Measurements from ENCODE around the gene ARSI. TPM values are rescaled to one million over a fixed set of nuclear protein-coding genes. Genes with fewer than 3 reads are reported as not detected.

ARSI gene
- polyA plus RNA-seq, 4 donors = 2.5 to 5.3 (median 3.6) TPM

DNA sequence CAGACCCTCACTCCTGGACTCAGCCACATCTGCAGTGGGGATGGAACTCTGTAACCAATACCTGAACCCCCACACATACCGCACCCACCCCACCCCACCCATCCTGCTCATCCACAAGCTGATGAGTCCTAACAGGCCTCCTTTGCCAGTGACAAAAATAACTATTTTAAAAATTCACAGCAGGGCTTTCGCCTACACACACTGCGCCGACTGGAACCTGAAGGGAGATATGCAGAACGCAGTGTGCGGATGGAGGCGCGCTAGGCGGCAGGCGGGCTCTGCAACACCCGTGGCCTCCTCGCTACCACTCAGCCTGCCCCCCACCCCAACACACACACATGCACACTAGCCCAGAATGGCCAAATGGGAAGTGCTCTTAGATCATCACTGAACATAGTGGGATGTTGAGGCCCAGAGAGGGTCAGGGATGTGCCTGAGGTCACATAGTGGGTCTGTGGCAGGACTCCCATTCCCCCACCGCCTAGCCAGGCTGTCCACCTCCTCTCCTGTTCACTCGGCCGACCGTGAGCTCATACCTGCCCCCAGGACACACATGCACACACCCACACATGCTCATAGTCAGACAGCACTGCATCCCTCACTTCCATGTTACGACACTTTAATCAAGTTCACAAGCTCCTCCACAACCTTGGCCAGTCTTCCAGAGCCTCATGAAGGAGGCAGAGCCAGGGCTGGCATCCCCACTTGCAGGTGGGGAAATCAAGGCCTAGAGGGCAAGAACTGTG, 6.8 kb downstream of the ARSI start:
- no peak for DNase-seq (ENCODE audit: low read depth in 4 of 4, low spot score in 2 of 4)

DNA sequence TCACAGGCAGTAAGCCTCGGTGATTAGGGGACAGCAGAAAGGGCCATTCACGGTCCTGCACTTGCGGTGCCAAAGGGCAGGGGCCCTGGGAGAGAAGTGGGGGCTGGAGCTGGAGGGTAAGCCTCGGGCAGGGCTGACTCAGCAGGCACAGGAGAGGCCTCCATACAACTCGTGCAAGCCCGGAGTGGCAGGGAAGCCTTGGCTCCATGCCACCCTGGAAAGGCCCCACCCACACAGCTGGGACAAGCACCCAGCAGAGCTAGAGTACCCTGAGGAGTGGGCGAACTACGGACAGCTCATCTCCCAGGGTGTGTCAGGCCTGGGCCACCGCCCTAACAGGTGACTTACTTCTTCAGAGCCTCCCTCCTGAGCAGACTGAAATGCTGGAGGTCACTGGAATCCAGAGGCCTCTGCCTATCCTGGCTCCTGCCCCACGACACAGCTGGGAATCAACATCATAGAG, 7.5 kb downstream of the ARSI start:
- DNase-seq (ENCODE audit: low read depth in 4 of 4, low spot score in 2 of 4) = no peak

DNA sequence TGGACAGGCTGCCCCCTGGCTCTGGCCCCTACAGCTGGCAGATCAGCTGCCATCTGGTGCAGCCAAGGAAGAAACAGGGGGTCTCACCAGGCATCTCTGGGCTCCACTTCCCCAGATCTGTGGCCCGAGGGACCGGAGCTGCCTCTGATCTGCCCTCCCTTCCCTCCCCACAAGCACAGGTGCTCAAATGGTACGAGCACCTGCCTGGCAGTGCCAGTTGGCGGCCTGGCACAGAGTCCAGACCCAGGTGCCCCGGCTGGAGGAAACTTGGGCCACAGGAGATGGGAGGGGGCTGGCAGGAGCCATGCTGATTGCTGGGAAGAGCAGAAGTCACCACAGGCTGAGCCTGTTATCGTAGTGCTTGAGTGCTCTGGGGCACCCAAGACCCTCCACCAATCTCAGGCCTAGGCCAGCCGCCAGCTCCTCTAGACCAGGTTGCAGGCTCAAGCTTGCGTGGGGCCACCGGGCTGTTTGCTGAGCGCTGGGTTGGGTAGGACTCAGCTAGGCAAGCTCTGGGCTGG, 8.1 kb downstream of the ARSI start:
- DNase-seq (ENCODE audit: low read depth in 4 of 4, low spot score in 2 of 4) = no peak

DNA sequence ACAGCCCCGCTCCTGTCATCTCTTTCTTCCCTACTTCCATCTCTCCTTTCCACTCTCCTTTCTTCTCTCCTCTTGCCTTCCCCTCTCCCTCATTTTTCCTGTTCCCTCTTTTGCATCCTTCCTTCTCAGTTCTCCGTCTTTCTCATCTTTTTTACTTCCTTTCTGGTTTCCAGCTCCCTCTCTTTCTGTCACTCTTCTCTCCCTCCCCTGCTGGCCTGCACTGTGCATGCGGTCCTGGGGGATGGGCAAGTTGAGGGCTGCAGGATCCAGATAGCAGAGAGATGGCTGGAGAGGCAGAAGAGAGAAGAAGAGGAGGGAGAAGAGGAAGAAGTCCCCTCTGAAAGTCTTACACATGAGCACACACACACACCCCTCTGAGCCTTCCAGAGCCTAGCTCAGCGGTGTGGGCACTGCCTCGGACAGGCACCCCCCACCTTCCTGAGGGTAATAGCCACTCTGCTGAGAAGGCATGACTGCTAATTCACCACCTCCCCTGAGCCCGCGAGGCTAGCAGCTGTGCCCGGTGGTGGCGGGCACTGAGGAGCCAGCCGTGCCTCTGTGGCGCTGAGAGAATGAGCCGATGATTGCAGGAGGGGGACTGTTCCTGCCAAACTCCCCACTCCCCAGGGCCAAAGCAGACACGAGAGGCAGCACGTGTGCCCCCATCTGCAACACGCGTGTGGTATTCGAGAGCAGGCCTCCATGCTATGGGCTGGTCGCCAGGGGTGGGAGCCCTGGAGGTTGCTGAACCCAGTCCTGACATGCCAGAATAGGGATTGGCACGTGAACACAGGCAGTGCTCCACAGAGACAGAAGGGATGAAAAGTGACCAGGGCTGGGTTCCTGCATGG, 9.4 kb downstream of the ARSI start:
- no peak for DNase-seq (ENCODE audit: low read depth in 4 of 4, low spot score in 2 of 4)

DNA sequence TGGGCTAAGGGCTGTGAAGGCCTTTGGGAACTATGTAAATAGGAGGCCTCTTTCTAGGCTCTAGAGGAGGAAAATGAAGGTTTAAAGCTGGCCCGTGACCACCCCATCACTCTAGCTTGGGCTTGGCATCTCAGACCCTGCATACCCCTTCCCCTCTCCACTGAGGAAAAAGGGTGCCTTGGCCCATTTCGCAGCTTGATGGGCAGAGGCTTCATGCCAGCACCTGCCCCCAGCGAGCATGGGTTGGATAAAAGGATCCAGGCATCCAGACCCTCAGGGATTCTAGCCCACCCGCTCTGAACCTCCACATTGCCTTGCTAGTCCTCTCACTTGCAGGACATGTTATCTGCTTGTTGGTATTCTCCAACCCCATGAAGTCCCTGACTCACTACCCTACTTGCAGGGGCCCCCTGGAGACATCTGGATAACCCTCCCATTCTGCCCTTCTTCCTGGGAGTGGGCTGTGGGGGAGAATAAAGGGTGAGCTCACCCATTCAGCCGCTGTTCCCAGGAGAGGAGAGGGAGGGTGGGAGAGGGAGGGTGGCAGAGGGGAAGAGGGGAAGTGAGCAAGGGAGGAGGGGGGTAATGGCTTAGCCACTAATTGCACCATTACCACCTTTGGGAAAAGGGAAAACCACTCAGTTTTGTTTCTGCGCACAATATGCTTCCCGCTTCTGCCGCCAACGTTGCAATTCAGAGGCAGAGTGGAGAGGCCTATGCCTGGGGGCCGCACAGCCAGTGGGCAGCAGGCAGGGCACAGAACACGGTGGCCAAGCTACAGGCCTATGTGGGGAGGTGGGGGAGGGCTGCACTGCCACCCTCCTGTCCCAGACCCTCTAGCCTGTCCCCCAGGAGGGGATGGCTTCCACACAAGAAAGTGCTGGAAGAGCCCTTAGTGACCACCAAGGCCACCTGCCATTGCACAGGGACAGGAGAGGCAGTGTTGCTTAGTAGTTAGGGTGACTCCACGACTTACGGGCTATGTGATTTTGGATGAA, 11.0 kb downstream of the ARSI start:
- DNase-seq (ENCODE audit: low read depth in 4 of 4, low spot score in 2 of 4) = no peak

DNA sequence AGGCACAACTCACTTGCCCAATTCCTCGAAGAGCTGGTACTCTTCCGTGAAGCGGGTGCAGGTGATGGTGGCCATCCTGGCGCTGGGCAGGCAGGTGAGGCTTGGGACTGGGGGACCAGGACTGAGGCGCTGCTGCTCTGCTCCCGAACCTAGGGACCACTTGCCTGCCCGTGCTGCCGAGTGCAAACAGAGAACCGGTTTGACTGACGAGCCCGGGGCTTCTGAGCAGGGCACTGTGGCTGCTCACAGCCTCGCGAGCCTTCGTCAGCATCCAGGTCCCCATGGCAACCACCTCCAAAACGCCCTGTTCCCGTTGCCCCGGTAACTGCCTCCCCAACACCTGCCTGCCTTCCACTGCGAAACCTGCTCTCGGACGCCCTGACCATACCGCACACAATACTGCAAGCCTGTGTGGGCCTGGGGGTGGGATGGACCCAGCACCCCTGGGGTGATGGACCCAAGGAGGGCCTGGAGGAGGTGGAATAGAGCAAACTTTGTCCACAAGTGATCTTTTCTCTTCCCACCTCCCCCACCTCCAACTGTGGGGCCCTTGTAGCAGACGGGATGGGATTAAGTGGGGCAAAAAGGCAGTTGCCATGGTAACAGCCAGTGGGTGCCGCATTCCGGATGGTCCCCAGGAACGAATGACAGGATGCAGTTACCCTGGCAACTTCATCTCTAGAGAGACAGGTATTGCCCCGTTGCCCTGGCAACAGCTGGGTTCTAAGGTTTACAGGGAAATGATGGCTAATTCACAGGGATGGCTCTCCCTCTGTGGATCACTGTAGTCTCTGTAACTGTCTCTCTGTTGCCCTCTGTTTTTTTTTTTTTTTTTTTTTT, 12.9 kb downstream of the ARSI start, which contains the start of gene CAMK2A:
Gene CAMK2A, minus strand, starts transcription at position 223 of the 840 bp plus-strand sequence. Its CDS starts 148 bp downstream, at position 75.
- no peak for DNase-seq (ENCODE audit: low read depth in 4 of 4, low spot score in 2 of 4)

DNA sequence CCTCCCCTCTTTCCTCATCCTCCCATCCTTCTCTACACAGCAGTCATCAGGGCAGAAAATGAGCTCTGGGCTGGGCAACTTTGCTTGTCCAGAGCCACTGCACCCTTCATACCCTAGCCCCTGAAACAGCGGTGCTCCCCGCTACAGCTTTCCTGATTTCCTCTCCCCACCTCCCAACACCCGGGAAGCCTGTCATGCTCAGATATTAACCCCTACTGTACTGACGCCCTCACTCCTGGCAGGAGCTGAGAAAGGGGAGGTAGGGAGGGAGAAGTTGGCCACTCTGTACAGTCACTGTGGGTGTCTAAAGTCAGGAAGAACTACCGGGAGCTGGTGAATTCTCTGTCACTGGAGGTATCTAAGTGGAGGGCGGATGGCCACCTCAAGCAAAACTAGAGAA, 13.9 kb downstream of the ARSI start:
- DNase-seq (ENCODE audit: low read depth in 4 of 4, low spot score in 2 of 4) = no peak

DNA sequence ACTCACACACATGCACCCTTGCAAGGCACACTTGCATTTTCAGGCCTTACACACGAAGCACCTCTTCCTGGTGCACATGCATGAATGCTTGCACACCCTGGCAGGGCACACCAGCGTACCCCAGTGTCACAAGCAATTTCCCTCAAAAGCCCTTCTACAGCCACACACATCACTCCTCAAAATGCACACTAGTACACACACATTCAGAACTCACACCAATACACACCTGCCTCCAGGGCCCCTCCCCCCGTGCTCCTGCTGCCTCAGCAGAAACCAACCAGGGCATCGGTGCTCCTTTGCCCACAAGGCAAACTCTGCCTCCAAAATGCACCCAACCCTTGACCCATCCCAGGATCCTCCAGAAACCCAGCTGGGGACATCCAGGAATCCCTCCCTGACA, 14.3 kb downstream of the ARSI start:
- DNase-seq (ENCODE audit: low read depth in 4 of 4, low spot score in 2 of 4) = no peak

DNA sequence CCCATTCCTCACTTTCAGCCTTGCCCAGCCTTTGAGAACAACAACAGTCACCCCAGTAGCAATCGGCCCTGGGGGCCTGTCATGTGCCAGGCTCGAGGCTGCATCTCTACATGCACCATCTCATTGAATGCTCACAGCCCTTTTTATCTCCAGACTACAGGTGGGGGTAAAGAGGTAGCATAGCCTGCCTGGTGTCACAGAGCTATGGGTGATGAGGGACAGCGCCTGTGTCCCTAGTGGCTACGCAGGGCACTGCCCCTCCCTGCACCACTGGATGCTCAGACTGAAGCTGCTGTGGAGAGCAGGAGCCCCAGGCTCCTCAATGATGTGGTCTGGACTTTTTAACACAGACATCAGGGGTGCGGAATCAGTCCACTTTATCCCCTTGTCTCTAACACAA, 15.9 kb downstream of the ARSI start:
- DNase-seq (ENCODE audit: low read depth in 4 of 4, low spot score in 2 of 4) = no peak

DNA sequence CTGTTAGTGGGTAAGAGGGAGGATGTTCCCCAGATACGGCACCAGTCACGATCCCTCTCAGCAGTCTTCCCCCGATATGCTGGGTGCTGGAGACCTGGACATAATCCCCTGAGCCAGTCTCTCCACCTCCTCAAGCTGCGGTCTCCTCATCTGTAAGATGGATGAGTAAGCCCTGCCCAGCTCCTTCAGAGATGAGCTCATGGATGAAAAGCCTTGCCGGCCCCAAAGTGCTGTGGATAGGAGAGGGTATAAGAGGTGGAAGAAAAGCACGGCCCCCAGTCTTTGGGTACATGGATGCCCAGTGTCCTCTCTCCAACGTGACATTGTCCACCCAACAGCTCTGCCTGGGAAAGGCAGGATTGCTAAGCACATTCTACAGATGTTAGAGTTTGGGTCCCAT, 17.6 kb downstream of the ARSI start:
- no peak for DNase-seq (ENCODE audit: low read depth in 4 of 4, low spot score in 2 of 4)

DNA sequence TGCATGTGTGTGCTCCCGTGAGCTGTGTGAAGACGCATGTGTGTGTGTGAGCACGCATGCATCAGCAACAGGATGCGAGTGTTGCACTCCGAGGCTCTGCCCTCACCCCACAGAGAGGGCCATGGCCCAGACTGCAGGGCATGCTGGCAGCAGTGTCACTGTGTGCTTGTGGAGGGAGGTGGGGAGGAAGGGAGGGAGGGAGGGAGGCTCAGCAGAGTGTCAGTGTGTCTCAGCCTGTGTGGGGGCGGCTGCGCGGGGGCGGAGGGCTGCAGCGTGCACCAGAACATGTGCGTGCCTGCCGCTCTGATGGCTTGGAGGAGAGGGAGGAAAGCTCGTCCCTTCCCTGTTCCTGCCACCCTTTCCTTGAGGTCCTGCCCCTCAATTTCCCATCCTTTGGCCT, 18.4 kb downstream of the ARSI start:
- DNase-seq (ENCODE audit: low read depth in 4 of 4, low spot score in 2 of 4) = no peak

DNA sequence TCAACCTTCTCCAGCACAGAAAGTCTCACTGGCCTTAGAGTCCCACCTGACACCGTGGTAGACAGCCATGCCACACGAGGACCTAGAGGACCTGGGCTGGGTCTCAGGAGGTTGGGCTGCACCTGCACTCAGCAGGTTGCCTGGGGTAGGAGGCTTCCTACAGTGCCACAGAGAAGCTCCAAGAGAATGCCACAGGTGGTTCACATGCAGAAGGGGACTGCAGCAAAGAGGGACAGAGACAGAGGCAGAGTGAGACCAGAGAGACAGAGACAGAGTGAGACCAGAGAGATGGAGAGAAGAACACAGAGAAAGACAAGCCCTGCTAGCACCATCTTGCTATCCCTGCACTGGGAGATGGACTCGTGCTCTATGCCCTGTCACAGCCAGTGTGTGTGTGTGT, 18.8 kb downstream of the ARSI start:
- no peak for DNase-seq (ENCODE audit: low read depth in 4 of 4, low spot score in 2 of 4)

DNA sequence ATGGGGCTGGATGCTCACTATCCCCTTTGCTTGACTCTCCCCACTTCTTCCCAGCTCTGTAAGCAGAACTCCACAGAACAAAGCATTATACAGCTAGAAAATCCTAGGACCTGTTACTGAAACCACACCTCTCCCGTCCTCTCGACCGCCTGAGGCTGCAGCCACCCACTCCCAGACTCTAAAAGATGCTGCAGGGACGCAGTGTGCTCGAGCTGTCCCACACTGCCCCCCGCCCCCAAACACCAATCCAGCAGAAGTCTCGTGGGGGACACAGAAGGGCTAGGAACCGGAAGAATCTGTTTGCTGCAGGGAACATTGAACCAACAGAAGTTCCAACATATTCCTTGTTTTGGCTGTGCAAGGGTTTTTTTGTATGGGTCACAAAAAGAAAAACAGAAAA, 20.7 kb downstream of the ARSI start:
- no peak for DNase-seq (ENCODE audit: low read depth in 4 of 4, low spot score in 2 of 4)

DNA sequence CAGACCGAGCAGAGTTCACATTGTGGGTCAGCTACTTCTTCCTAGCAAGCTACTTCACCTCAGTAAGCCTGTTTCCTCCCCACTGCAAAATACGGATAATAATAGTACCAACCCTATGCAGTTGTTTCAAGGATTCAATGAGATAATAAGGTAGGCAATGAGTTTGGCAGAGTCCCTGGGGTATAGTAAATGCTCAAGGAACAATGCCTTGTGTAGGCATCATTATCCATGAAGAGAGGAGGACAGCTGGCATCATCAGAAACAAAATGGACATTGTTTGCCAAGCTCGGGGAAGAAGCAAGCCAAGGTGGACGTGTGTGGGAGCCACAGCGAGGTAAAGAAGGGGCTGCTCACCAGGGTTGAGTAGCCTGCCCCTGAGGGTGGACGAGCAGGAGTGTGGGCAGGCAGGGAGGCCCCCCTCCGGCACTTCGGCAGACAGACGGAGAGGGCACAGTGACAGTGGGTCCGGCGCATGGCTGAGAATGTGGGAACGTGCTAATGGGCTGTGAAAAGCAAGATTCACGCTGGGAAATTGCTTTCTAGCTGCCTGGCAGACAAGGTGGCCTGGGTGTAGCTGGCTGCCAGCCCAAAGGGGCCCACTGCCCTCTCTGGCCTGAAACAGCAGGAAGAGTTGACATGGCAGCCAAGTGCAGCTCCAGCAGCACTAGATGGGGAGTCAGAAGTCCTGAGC, 23.2 kb downstream of the ARSI start:
- no peak for DNase-seq (ENCODE audit: low read depth in 4 of 4, low spot score in 2 of 4)

DNA sequence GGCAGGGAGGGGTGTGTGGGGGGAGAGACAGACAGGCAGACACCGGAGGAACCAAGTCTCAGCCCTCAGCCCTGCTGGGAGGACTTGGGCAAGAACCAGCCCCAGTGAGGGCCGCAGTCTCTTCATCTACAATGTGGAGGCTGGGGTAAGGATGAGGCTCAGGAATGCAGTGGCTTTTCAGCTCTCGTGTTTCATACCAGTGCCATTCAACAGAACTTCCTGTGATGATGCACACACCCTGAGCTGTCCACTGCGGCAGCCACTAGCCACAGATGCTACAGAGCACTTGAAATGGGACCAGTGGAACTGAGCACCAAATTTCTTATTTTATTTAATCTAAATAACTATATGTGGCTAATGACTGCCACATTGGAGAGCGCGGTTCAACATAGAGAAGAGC, 23.8 kb downstream of the ARSI start:
- DNase-seq (ENCODE audit: low read depth in 4 of 4, low spot score in 2 of 4) = no peak

DNA sequence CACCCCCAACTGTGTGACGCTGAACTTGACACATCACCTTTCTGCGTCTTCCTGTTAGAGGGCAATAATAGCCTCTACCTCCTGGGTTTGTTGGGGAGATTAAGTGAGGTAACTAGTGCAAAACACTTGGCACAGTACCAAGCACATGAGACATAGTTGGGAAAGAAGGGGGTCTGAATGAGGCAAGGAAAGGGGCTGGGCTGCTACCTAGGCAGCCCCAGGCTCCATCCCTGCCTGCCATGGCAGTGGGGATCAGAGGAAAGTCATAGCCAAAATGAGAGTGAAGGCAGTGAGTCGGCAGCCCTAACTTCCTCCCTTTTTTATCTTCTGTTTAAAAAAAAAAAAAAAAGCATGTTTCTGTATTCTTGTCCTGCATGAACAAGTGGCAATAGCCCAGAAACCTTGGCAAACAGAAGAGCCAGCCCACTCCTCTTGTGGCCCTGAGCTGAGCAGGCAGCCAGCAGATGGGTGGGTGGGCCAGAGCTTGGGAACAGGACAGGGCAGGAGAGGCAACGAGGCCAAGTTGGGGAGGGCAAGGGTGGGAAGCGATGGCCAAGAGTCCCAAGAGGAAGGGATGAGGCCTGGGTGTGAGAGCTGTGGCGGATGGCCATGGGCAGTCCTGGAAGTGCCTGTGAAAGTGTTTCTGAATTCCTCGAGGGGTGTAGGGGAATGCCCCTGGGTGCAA, 24.5 kb downstream of the ARSI start:
- DNase-seq (ENCODE audit: low read depth in 4 of 4, low spot score in 2 of 4) = no peak

DNA sequence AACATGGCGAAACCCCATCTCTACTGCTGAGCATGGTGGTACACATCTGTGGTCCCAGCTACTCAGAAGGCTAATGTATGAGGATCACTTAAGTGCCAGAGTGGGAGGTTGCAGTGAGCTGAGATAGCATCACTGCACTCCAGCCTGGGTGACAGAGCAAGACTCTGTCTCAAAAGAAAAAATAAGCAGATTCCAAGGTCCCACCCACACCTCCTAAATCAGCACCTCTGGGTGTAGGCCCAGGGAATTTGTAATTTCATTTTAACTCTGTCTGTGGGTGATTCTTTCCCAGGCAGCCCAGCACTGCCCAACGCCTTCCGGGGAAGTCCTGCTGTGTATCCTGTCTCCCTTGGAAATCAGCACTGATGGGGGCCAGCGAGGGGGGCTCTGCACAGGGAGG, 25.7 kb downstream of the ARSI start:
- no peak for DNase-seq (ENCODE audit: low read depth in 4 of 4, low spot score in 2 of 4)

DNA sequence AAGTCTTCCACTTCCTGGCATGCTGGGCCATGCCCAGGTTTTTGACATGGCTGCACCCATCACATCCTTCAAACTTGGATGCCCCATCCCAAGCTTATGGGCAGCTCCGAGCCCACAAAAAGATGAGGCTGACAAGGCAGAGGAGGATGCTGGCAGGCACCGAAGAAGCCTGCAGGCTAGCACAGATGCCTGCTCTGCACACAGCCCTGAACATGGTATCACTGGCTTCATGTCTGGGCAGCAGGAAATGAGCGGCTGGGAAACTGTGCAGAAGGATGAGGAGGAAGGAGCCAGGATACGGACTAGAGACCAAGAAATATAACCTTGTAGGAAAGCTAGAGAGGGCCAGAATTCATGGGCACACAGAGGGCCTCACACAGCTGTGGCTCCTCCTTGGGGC, 27.9 kb downstream of the ARSI start:
- no peak for DNase-seq (ENCODE audit: low read depth in 4 of 4, low spot score in 2 of 4)
